ENCODE results near the gene SF3B5. TPM values are rescaled to one million over a fixed set of nuclear protein-coding genes. Genes with fewer than 3 reads are reported as not detected.
"Not testable (repeated sequence)": the region's sequence is repeated elsewhere in the genome, so short reads cannot be mapped to it uniquely, and the experiment has no call there.

The SF3B5 gene
- total RNA-seq, 1 donor, result 86.1 TPM

DNA sequence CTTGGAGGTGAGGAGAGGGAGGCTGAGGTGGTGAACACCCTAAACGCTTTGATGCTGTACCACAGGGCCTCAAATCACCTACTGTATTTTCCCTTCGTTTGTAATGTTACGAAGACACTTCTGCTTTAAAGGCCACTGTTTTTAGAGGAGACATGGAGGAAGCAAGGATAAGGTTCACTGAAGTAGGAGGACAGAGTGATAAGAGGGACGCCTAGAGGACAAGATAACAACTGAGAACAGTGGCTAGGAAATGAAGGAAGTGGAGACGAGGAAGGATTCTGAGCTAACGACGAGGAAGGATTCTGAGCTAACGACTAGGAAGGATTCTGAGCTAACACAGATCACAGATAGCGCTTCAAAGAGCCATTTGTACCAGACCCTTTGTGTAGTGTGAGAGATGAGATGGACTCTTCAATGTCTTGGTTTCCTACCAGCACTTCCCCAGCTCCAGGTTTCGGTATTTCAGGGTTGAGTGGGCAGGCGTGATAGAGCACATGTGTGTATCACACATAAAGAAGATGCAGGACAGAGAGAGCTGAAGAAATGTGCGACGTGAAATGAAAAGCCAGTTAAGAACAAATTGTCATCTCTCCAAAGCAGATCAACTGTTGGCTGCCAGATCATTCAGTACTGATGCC is 7.5 kb downstream of the SF3B5 start:
- no peak overlapping the region for H3K4me3 ChIP-seq (ENCODE audit: low read length)
- no peaks in the 10 kb centered on the region for H3K9me3 ChIP-seq (ENCODE audit: low read depth, low read length)
- H3K27me3 ChIP-seq (ENCODE audit: insufficient read depth, low read length), result no peaks in the 10 kb centered on the region
- peaks cover 6% of the 10 kb centered on the region for H3K4me1 ChIP-seq (ENCODE audit: insufficient read depth, low read length)

DNA sequence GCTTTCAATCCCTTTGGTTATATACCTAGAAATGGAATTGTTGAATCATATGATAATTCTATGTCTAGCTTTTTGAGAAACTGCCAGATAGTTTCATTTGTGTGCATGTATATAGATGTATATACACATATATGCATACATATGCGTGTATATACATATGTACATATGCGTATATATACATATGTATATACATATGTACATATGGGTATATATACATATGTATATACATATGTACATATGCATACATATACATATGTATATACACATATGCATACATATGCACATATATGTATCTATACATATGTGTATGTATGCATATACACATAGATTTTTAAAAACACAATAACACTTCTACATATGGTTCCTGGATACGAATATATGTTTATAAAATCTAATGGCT is 8.4 kb downstream of the SF3B5 start:
- Histone ChIP-seq H3K9me3 (ENCODE audit: low read depth, low read length) (no peaks in the 10 kb centered on the region), H3K4me3 (ENCODE audit: low read length) (no peak overlapping the region), H3K27me3 (ENCODE audit: insufficient read depth, low read length) (no peaks in the 10 kb centered on the region), H3K4me1 (ENCODE audit: insufficient read depth, low read length) (peaks cover 6% of the 10 kb centered on the region)

DNA sequence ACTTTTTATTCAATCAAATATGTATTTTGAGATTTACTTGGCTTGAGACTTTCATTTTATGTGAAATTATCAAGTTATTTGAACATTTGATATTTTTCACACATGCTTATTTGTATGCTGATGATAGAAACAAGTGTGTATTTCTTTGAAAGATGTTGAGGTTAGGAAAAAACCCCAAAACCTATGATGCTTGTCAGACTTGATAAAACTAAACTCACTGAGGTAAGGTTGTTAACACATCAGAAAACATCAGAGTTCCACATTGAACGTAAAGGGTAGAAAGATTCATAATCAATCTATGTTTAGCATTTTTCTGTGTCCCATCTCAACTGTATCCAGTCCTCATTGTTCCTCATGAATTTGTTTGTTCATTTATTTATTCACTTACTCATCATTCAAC is 12.2 kb downstream of the SF3B5 start:
- no peak overlapping the region for H3K4me3 ChIP-seq (ENCODE audit: low read length)
- peaks cover 6% of the 10 kb centered on the region for H3K4me1 ChIP-seq (ENCODE audit: insufficient read depth, low read length)
- H3K27me3 ChIP-seq (ENCODE audit: insufficient read depth, low read length), result no peaks in the 10 kb centered on the region
- H3K9me3 ChIP-seq (ENCODE audit: low read depth, low read length), result no peaks in the 10 kb centered on the region

DNA sequence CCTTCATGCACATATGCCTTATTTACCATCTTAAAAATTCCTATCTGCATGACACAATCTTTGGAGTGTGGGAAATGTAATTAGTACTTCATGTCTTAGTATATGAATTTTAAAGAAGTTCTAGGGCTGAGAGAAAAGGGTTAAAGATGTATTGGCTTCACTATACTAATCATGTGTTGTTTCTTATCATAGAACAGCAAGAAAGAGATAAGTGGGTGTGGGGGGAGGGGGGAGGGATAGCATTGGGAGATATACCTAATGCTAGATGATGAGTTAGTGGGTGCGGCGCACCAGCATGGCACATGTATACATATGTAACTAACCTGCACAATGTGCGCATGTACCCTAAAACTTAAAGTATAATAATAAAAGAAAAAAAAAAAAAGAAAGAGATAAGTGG is 13.0 kb downstream of the SF3B5 start:
- not testable (repeated sequence) for H3K4me1 ChIP-seq (ENCODE audit: insufficient read depth, low read length); H3K27me3 ChIP-seq (ENCODE audit: insufficient read depth, low read length); H3K4me3 ChIP-seq (ENCODE audit: low read length); H3K9me3 ChIP-seq (ENCODE audit: low read depth, low read length)

DNA sequence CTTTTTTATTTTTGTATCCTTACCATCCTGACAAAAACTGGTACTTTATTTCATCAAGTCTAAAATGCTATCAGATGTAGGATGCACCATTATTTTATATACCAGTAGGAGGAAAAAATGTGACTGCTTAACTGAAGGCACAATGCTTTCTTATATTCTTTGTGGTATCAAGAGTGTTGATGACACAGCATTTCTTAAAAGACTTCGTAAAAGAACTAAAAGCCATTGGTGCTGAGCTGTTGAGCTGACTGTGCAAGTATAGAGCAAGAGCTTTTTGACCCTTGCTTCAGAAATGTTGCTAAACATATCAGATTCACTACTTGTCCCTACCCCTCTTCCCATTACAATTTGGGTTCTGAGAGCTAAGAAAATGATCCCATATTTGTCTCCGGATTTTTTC is 17.5 kb downstream of the SF3B5 start:
- Histone ChIP-seq H3K4me1 (ENCODE audit: insufficient read depth, low read length) (no peaks in the 10 kb centered on the region), H3K4me3 (ENCODE audit: low read length) (no peak overlapping the region), H3K27me3 (ENCODE audit: insufficient read depth, low read length) (no peaks in the 10 kb centered on the region), H3K9me3 (ENCODE audit: low read depth, low read length) (no peaks in the 10 kb centered on the region)

DNA sequence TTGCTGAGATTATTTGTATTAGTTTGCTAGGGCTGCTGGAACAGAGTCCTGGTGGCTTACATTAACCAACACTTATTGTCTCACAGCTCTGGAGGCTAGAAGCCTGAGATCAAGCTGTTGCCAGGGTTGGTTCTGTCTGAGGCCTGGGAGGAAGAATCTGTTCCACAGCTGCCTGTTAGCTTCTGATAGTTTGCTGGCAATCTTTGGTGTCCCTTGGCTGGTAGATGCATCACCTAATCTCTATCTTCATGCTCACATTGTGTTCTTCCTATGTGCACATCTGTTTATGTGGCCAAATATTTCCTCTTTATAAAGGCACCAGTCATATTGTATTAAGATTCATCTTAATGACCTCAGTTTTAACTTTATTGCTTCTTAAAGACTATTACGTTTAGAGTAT is 19.5 kb downstream of the SF3B5 start:
- no peaks in the 10 kb centered on the region for H3K27me3 ChIP-seq (ENCODE audit: insufficient read depth, low read length)
- H3K9me3 ChIP-seq (ENCODE audit: low read depth, low read length), result no peaks in the 10 kb centered on the region
- H3K4me3 ChIP-seq (ENCODE audit: low read length), result no peak overlapping the region
- H3K4me1 ChIP-seq (ENCODE audit: insufficient read depth, low read length), result no peaks in the 10 kb centered on the region

DNA sequence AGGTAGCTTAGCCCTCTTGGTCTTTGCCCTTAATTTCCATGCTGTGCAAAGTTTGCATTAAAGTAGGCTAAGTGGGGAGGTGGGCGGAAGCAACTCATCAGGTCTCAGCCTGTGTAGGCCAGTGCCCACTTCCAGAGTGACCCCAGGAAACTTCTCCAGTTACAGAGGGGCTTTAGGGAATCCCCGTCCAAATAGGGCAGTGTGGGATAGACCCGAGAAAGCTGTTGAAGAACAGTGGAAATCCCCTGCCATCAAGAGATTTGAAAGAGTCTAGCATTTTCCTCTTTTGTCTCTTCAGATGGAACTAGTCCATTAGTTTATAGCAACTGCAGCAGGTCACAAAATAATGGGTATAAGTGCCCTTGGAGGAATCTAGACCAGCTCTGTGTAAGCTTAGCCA is 20.2 kb downstream of the SF3B5 start:
- Histone ChIP-seq H3K27me3 (ENCODE audit: insufficient read depth, low read length) (no peaks in the 10 kb centered on the region), H3K4me3 (ENCODE audit: low read length) (no peak overlapping the region), H3K9me3 (ENCODE audit: low read depth, low read length) (no peaks in the 10 kb centered on the region), H3K4me1 (ENCODE audit: insufficient read depth, low read length) (no peaks in the 10 kb centered on the region)

DNA sequence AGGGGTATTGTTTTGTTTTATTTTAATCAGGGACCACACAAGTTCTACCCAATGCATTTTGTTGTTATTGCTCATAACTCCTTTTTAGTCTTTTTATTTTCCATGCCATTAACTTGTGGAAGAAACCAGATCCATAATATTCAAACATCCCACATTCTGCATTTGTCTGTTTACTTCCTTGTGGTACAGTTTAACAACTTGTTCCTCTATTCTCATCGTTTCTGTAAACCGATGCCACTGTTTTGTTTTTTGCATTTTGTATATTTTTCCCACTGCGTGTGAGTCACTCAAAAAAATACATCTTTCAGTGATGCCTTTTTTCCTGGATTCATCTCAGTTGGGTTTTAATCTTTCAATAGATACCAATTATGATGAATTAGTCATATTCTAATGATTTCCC is 22.3 kb downstream of the SF3B5 start:
- H3K27me3 ChIP-seq (ENCODE audit: insufficient read depth, low read length), result no peaks in the 10 kb centered on the region
- H3K9me3 ChIP-seq (ENCODE audit: low read depth, low read length), result no peaks in the 10 kb centered on the region
- no peaks in the 10 kb centered on the region for H3K4me1 ChIP-seq (ENCODE audit: insufficient read depth, low read length)
- H3K4me3 ChIP-seq (ENCODE audit: low read length), result no peak overlapping the region

DNA sequence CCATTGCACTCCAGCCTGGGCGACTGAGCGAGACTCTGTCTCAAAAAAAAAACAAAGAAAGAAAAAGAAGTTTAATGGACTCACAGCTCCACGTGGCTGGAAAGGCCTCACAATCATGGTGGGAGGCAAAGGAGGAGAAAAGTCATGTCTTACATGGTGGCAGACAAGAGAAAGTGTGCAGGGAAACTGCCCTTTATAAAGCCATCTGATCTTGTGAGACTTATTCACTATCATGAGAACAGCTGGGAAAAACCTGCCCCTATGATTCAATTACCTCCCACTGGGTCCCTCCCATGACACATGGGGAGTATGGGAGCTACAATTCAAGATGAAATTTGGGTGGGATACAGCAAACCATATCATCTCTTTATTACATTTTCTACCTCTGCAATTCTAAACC is 25.9 kb downstream of the SF3B5 start:
- H3K27me3 ChIP-seq (ENCODE audit: insufficient read depth, low read length), result no peaks in the 10 kb centered on the region
- H3K9me3 ChIP-seq (ENCODE audit: low read depth, low read length), result no peaks in the 10 kb centered on the region
- H3K4me3 ChIP-seq (ENCODE audit: low read length), result no peak overlapping the region
- H3K4me1 ChIP-seq (ENCODE audit: insufficient read depth, low read length), result peaks cover 15% of the 10 kb centered on the region

DNA sequence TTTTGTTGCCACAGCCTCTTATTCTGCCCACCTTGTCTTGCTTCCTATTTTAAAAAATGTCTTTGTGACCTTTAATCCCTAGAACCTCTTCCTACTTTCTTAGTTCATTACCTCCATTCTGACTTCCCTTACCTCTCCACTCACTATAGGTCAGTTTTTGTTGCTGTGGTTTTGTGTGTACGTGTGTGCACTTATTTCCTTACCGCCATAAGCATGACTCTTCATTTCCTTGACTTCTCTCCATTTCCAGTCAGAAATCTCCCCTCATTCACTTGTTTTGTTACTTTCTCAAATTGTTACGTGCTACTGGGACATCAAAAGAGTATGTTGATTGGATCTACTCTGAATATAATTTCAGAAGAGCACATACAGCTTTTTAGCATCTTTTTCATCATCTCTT is 26.6 kb downstream of the SF3B5 start:
- H3K4me1 ChIP-seq (ENCODE audit: insufficient read depth, low read length), result peaks cover 15% of the 10 kb centered on the region
- H3K27me3 ChIP-seq (ENCODE audit: insufficient read depth, low read length), result no peaks in the 10 kb centered on the region
- no peak overlapping the region for H3K4me3 ChIP-seq (ENCODE audit: low read length)
- no peaks in the 10 kb centered on the region for H3K9me3 ChIP-seq (ENCODE audit: low read depth, low read length)

DNA sequence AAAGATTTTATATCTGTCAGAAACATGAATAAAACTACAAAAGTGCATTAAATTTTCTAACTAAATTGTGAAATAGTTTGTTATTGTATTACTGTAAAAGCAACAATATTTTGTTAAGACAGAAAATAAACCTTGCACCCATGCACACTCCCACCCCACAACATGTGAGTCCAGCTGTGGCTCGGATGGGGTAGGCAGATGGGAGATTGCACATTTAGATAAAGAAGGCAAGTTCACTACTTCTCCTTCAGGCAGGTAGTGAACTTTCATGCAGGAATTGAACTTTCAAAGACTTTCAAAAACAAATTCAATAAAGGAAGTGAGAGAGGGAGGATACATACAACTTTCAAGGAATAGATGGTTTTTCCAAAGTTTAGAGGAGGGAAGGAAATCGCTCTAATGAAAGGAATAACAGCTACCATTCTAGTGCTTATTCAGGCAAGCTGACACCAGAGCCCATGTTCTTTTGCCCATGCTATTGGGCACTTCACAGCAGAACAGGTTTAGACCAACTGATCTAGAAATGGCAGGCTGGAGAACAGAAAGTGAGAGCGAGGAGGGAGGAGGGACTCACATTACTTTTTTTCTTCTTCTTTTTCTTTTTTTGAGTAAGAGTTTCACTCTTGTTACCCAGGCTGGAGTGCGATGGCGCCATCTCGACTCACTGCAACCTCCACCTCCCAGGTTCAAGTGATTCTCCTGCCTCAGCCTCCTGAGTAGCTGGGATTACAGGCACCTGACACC is 28.5 kb downstream of the SF3B5 start:
- Histone ChIP-seq H3K27me3 (ENCODE audit: insufficient read depth, low read length) (no peaks in the 10 kb centered on the region), H3K4me3 (ENCODE audit: low read length) (no peak overlapping the region), H3K4me1 (ENCODE audit: insufficient read depth, low read length) (peaks cover 29% of the 10 kb centered on the region), H3K9me3 (ENCODE audit: low read depth, low read length) (no peaks in the 10 kb centered on the region)

DNA sequence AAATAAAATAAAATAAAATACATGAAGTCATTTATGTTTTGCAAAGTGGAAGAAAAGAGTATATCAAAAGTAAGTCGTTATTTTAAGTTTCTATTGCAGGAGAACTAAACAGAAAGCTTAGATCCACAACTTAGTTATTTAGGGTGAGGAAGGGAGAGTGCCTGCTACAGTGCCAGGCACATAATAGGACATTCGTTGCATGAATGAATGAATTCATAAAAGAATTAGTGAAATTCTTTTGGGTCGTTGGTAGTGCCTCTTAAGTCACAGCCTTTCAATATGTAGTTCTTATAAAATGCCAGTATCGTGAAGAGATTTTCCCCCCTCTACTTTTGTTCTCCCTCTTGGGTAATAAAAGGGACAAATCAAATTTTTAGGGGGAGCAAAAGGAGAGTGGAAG is 29.1 kb downstream of the SF3B5 start:
- H3K4me1 ChIP-seq (ENCODE audit: insufficient read depth, low read length), result peaks cover 29% of the 10 kb centered on the region
- H3K27me3 ChIP-seq (ENCODE audit: insufficient read depth, low read length), result no peaks in the 10 kb centered on the region
- H3K9me3 ChIP-seq (ENCODE audit: low read depth, low read length), result no peaks in the 10 kb centered on the region
- no peak overlapping the region for H3K4me3 ChIP-seq (ENCODE audit: low read length)

DNA sequence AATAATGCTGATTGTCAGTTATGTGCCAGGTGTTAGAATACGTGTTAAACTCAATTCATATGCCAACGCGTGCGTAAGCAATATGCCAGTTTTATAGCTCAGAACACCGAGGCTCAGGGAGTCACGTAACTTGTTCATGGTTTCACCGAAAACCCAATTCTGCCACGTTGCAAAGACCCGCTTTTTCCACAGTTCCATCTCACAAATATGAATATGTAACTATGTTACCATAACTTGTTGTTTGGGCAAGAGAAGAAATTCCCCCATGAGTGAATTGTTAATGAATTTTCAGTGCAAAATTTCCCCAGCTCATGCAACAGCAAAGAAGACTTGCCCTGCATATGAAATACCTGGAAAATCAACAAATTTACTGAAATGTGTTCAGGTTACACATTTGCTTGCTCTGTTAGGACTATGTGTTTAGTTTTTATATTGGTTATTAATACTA is 30.1 kb downstream of the SF3B5 start:
- Histone ChIP-seq H3K9me3 (ENCODE audit: low read depth, low read length) (no peaks in the 10 kb centered on the region), H3K4me1 (ENCODE audit: insufficient read depth, low read length) (peaks cover 29% of the 10 kb centered on the region), H3K4me3 (ENCODE audit: low read length) (peak overlapping the region; percentile 77), H3K27me3 (ENCODE audit: insufficient read depth, low read length) (no peaks in the 10 kb centered on the region)

DNA sequence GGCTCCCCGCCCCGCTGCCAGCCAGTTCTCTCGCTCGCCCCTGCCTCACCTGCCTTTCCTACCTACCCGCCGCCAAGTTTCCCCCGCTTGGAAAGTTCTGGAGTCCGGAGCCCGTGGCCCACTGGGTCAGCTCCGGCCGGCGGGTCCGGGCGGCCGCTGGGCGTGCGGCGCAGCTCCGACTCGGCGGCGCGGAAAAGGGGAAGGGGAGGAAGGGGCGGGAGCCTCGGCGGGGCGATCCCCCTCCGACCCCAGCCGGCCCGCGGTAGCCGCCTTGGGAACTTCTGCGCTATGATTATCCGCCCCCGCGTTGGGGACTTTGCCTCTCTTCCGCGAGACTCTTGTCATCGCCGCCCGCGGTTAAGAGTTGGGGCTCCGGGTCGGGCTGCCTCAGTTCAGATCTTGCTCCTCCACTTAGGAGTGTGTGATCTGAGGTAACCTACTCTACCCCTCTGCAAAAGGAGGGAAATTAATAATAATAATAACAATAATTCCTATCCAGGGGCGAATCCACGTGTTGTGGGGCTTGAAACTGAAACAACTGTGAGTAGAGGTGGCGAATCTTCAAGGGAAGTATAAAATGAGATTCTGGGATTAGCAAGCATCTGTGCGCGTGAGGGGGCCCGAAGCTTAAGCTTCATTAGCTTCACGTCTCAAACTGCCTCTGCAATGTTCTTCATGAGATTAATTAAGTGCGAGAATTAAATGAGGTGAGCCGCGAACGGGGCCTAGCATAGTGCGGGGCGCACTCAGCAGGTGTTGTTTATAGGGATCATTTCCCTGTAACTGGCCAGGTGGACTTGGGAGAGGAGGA is 30.8 kb downstream of the SF3B5 start:
- peak overlapping the region; percentile 77 for H3K4me3 ChIP-seq (ENCODE audit: low read length)
- H3K9me3 ChIP-seq (ENCODE audit: low read depth, low read length), result no peaks in the 10 kb centered on the region
- H3K4me1 ChIP-seq (ENCODE audit: insufficient read depth, low read length), result peaks cover 29% of the 10 kb centered on the region
- H3K27me3 ChIP-seq (ENCODE audit: insufficient read depth, low read length), result no peaks in the 10 kb centered on the region

DNA sequence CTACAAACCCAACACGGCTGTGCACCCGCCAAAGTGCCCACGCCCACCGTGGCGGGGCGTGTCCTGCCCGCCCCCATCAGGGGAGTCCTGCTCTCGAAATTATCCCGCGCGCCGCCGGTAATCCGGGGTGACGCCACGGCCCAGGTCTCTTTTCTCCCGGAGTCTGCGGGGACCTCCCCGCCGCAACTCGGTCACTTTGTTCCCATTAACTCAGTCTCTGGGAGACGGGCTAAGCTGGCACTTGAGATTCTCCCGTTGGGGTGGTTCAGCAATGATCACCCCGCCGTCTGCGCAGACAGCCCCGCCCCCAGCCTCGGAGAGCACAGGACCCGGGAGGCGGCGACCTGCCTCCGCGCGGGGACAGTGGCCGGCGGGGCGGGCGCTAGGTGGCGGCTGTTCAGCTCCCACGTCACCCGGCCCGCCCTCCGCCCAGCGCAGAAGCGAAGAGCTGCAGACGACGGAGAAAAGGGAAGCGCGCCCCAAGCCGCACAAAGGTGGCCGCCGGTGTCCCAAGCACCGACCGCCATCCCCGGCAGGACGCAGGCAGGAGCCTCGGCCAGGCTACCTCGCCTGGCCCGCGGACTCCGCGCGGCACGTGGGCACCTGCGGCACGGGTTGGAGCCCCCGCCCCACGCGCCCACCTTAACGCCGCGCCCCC is 31.5 kb downstream of the SF3B5 start:
- H3K9me3 ChIP-seq (ENCODE audit: low read depth, low read length), result no peaks in the 10 kb centered on the region
- peaks cover 29% of the 10 kb centered on the region for H3K4me1 ChIP-seq (ENCODE audit: insufficient read depth, low read length)
- peak overlapping the region; percentile 77 for H3K4me3 ChIP-seq (ENCODE audit: low read length)
- no peaks in the 10 kb centered on the region for H3K27me3 ChIP-seq (ENCODE audit: insufficient read depth, low read length)
